Lung (tissue), 12 donors: ENCODE data around the gene RGL1. TPM values are rescaled to one million over a fixed set of nuclear protein-coding genes. Genes with fewer than 3 reads are reported as not detected.

Experiments
- ATAC-seq: fragments of 200-7000 bp; cut with Tn5 transposase; one replicate; pipeline ENCODE4 v1.9.1; 2020; ENCODE audit warnings: moderate number of reproducible peaks; ENCODE audit not compliant: insufficient read depth, low FRiP score
- DNase-seq, 3 donors: peaks; one replicate each; pipeline ENCODE4 v3.0.0-alpha.2; 2013 to 2017
- H3K27ac ChIP-seq, 2 donors: one replicate each; pipeline ENCODE4 v1.5.1; 2013; ENCODE audit warnings: mild to moderate bottlenecking in 2 of 2, moderate library complexity in 2 of 2, control low read depth in 1 of 2, inconsistent platforms in 1 of 2, low read depth in 1 of 2, low read length in 1 of 2
- H3K27me3 ChIP-seq, 3 donors: one replicate each; pipeline ENCODE4 v1.5.1; 2013; ENCODE audit warnings: low read length in 2 of 3; ENCODE audit not compliant: control insufficient read depth in 3 of 3, insufficient read depth in 3 of 3
- H3K36me3 ChIP-seq, 4 donors: one replicate each; pipeline ENCODE4 v1.5.1; 2013; ENCODE audit warnings: low read length in 4 of 4, mild to moderate bottlenecking in 1 of 4, moderate library complexity in 1 of 4; ENCODE audit not compliant: control insufficient read depth in 4 of 4, insufficient read depth in 4 of 4
- H3K4me1 ChIP-seq, 5 donors: one replicate each; pipeline ENCODE4 v1.5.1; 2013; ENCODE audit warnings: low read length in 5 of 5, mild to moderate bottlenecking in 2 of 5, moderate library complexity in 1 of 5; ENCODE audit not compliant: control insufficient read depth in 5 of 5, insufficient read depth in 5 of 5
- H3K4me3 ChIP-seq: one replicate; pipeline ENCODE4 v1.5.1; 2013; ENCODE audit warnings: mild to moderate bottlenecking, control low read depth, moderate library complexity
- H3K9ac ChIP-seq, 2 donors: one replicate each; pipeline ENCODE4 v1.5.1; 2013; ENCODE audit warnings: low read length in 2 of 2, control low read depth in 1 of 2; ENCODE audit not compliant: insufficient read depth in 1 of 2
- H3K9me3 ChIP-seq, 4 donors: one replicate each; pipeline ENCODE4 v1.5.1; 2013; ENCODE audit warnings: low read length in 3 of 4, mild to moderate bottlenecking in 1 of 4, moderate library complexity in 1 of 4; ENCODE audit not compliant: control insufficient read depth in 4 of 4, insufficient read depth in 3 of 4
- WGBS, 2 donors: extraction: QIAGEN DNeasy Blood & Tissue Kit; methylation state at CpG; one replicate each; pipeline ENCODE4 v1.1.7; 2013; 5-methylcytosine and 5-hydroxymethylcytosine counted together
- polyA plus RNA-seq, 2 donors: library from polyadenylated mRNA; stranded (reverse); fragments of 200-250 nt; gene quantifications; one replicate each; pipeline ENCODE4 v1.2.1, GENCODE V29; 2013
- total RNA-seq, 2 donors: library from RNA; depleted of rRNA in 1 of 2; stranded (reverse); fragments of >200 nt in 1 of 2; gene quantifications; one replicate each; pipeline ENCODE4 v1.2.1, GENCODE V29; 2014 to 2021
- TF ChIP-seq, protein P1 (sequence below): IDR thresholded peaks from 2 replicates; pipeline ENCODE4 v1.5.1; 2012; ENCODE audit warnings: mild to moderate bottlenecking; ENCODE audit errors: control extremely low read depth, extremely low read depth
- donor health status: control.
- donor health status: control.
- donor health status: Bipolar disorder and iron deficiency.
- donor health status: healthy.
- donor health status: DM: yes; HTN: yes; CAD: no.

Gene RGL1
- total and polyA plus RNA-seq, 4 donors = 9.6 to 49.4 (median 35.2) TPM

DNA sequence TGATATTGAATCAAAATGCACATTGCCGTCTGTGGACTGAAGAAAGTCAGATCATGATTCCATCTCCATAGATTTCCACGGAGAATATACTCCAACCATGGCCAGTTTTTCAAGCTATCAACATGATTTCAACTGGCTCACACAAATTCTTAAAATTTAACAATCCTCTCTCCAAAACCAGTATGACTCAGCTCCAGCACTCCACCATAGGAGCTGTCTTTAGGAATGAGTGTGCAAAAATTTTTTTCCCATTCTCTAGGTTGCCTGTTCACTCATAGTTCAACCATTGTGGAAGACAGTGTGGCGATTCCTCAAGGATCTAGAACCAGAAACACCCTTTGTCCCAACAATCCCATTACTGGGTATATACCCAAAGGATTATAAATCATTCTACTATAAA is 40.8 kb downstream of the RGL1 start:
- WGBS, 2 donors = 94 to 95% methylated on average over 3 of the region's 3 CpGs

DNA sequence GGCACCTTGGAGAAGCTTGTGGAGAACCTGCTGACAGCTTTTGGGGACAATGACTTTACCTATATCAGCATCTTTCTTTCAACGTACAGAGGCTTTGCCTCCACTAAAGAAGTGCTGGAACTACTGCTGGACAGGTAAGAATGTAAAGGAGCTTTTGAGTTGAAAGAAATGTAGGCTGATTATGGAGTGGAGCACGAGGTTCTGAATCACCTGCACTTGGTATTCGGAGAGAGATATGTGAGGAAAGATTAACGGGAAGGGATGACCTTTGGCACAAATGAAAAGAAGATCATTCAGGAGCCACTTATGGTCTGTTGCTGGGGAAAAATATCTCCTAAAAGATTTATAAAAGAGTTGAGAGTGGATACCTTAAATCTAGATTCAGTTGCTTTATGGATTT is 42.7 kb downstream of the RGL1 start:
- ATAC-seq (no peak), DNase-seq (no peak)
- WGBS, 2 donors = 81 to 88% methylated on average over 4 of the region's 4 CpGs

More for the DNA sequence above, 40.8 kb downstream of the RGL1 start:
- Histone ChIP-seq H3K27ac (no peak overlapping the region), H3K27me3 (no peaks in the 10 kb centered on the region), H3K36me3 (peaks cover 0 to 11% (median 1%) of the 10 kb centered on the region in 4 donors), H3K9me3 (no peaks in the 10 kb centered on the region), H3K4me1 (peaks cover 4 to 43% (median 11%) of the 10 kb centered on the region in 5 donors), H3K4me3 (no peak overlapping the region), H3K9ac (no peak overlapping the region)
- DNase-seq = no peak
- no peak for ATAC-seq
- TF ChIP-seq, protein P1, sequence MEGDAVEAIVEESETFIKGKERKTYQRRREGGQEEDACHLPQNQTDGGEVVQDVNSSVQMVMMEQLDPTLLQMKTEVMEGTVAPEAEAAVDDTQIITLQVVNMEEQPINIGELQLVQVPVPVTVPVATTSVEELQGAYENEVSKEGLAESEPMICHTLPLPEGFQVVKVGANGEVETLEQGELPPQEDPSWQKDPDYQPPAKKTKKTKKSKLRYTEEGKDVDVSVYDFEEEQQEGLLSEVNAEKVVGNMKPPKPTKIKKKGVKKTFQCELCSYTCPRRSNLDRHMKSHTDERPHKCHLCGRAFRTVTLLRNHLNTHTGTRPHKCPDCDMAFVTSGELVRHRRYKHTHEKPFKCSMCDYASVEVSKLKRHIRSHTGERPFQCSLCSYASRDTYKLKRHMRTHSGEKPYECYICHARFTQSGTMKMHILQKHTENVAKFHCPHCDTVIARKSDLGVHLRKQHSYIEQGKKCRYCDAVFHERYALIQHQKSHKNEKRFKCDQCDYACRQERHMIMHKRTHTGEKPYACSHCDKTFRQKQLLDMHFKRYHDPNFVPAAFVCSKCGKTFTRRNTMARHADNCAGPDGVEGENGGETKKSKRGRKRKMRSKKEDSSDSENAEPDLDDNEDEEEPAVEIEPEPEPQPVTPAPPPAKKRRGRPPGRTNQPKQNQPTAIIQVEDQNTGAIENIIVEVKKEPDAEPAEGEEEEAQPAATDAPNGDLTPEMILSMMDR = no peak

DNA sequence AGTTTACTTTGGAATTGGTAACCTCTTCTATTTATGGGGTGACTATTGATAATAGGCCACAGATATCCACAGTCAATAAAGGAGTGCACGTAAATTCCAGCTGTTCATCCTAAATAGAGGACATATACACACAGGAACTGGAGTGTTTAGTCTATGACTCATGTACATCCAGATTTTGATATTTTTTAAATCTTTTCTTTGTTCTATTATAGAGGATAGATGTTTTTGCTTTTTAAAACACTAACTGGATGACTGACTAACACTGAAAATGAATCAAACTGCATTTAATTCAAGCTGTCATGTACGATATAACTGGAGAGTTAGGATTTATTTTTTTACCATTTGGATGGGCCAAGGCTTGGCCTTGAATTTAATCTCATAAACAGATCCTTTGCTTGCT is 45.9 kb downstream of the RGL1 start:
- no peak for ATAC-seq
- Histone ChIP-seq H3K4me3 (no peak overlapping the region), H3K9me3 (no peaks in the 10 kb centered on the region), H3K36me3 (peaks cover 0 to 11% (median 1%) of the 10 kb centered on the region in 4 donors), H3K4me1 (peaks cover 0 to 8% (median 3%) of the 10 kb centered on the region in 5 donors), H3K27ac (no peak overlapping the region), H3K9ac (no peak overlapping the region), H3K27me3 (no peaks in the 10 kb centered on the region)
- no peak for DNase-seq
- TF ChIP-seq, protein P1 = no peak
- WGBS, 2 donors = 78 to 87% methylated on average over 2 of the region's 2 CpGs

More for the DNA sequence above, 42.7 kb downstream of the RGL1 start:
- no peak overlapping the region for H3K9ac ChIP-seq
- H3K4me1 ChIP-seq = peaks cover 0 to 33% (median 5%) of the 10 kb centered on the region in 5 donors
- H3K36me3 ChIP-seq = peaks cover 0 to 11% (median 1%) of the 10 kb centered on the region in 4 donors
- no peak overlapping the region for H3K27ac ChIP-seq
- H3K9me3 ChIP-seq = no peaks in the 10 kb centered on the region
- TF ChIP-seq, protein P1 = no peak
- H3K27me3 ChIP-seq = no peaks in the 10 kb centered on the region
- no peak overlapping the region for H3K4me3 ChIP-seq

DNA sequence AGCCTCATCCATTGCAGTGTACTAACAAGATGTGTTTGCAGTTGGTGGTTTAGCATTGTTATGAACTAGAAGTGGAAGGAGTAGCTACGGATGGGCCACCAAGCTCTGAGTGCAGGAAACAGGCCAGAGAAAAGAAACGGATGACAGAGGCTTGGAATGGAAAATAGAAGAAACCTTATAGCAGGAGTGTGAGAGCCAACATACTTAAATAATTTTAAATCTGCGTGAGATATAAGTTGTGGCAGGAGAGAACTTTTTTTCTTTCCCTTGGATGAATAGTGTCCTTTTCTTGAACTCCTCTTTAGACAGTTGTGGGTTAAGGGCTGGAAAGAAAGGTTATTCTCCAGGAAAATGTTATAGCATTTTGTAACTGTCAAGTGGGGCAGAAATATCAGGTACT is 54.2 kb downstream of the RGL1 start:
- TF ChIP-seq, protein P1 = no peak
- Histone ChIP-seq H3K36me3 (peaks cover 0 to 2% (median 0%) of the 10 kb centered on the region in 4 donors), H3K4me1 (peaks cover 0 to 11% (median 0%) of the 10 kb centered on the region in 5 donors), H3K9me3 (no peaks in the 10 kb centered on the region), H3K9ac (no peak overlapping the region), H3K4me3 (no peak overlapping the region), H3K27me3 (no peaks in the 10 kb centered on the region), H3K27ac (no peak overlapping the region)
- ATAC-seq (no peak), DNase-seq (no peak)
- WGBS, 2 donors = 91 to 93% methylated on average over 3 of the region's 3 CpGs
